Upper lobe of left lung (tissue), 6 donors: ENCODE measurements around the gene MMP1. TPM values are rescaled to one million over a fixed set of nuclear protein-coding genes. Genes with fewer than 3 reads are reported as not detected.

ENCODE experiments used
- ATAC-seq, 2 donors: fragments of 200-7000 bp; cut with Tn5 transposase; one replicate each; pipeline ENCODE4 v1.9.1; 2022; ENCODE audit warnings: mild to moderate bottlenecking in 2 of 2, moderate library complexity in 2 of 2; ENCODE audit not compliant: low FRiP score in 2 of 2
- DNase-seq, 2 donors: peaks; one replicate each; pipeline ENCODE4 v3.0.0-alpha.2; 2019 to 2020
- H3K27ac ChIP-seq, 4 donors: fragments of 200-600 bp; sonication (generic); one replicate each; pipeline ENCODE4 v1.5.1; 2016 to 2019
- H3K27me3 ChIP-seq, 4 donors: fragments of 200-600 bp; sonication (generic); one replicate each; pipeline ENCODE4 v1.5.1; 2017 to 2019
- H3K36me3 ChIP-seq, 4 donors: fragments of 200-600 bp; sonication (generic); one replicate each; pipeline ENCODE4 v1.5.1; 2016 to 2019
- H3K4me1 ChIP-seq, 4 donors: fragments of 200-600 bp; sonication (generic); one replicate each; pipeline ENCODE4 v1.5.1; 2018 to 2019
- H3K4me3 ChIP-seq, 4 donors: fragments of 200-600 bp; sonication (generic); one replicate each; pipeline ENCODE4 v1.5.1; 2017 to 2019; ENCODE audit warnings: mild to moderate bottlenecking in 2 of 4, moderate library complexity in 1 of 4
- H3K9me3 ChIP-seq, 4 donors: fragments of 200-600 bp; sonication (generic); one replicate each; pipeline ENCODE4 v1.5.1; 2018 to 2019
- EP300 ChIP-seq, 4 donors: sonication (generic); formaldehyde crosslinking; IDR thresholded peaks; one replicate each; pipeline ENCODE4 v1.5.1; 2017; ENCODE audit warnings: antibody characterized with exemption in 4 of 4, control low read depth in 2 of 4
- POLR2A ChIP-seq, 4 donors: fragments of 450-650 bp; IDR thresholded peaks; one replicate each; pipeline ENCODE4 v1.5.1; 2016 to 2017; ENCODE audit warnings: antibody characterized with exemption in 4 of 4, mild to moderate bottlenecking in 2 of 4
- POLR2AphosphoS5 ChIP-seq, 2 donors: sonication (generic); formaldehyde crosslinking; IDR thresholded peaks; one replicate each; pipeline ENCODE4 v1.5.1; 2017; ENCODE audit warnings: antibody characterized with exemption in 2 of 2
- WGBS, 2 donors: methylation state at CpG; one replicate each; pipeline ENCODE4 v1.1.5; 2017 to 2018; 5-methylcytosine and 5-hydroxymethylcytosine counted together
- total RNA-seq, 6 donors: library from RNA; depleted of rRNA in 4 of 6; stranded (reverse); fragments of >200 nt in 4 of 6; gene quantifications; one replicate each; pipeline versions ENCODE4 v1.1.0 to v1.2.1, GENCODE V29; 2016 to 2021
- TF ChIP-seq, protein P1 (sequence below), 6 experiments: fragments of 450-650 bp in 4 of 6; fragments of 200-600 bp in 2 of 6; sonication (generic) in 2 of 6; IDR thresholded peaks; one replicate each; pipeline ENCODE4 v1.5.1; 2016 to 2019; ENCODE audit warnings: antibody characterized with exemption in 6 of 6
- donor health status: DM: no; HTN: no; CAD: no; lungs with moderate emphysema.
- donor health status: DM: no; HTN: yes; CAD: no; lungs with severe emphysema.

The MMP1 gene
- total RNA-seq, 6 donors from 2014 or later = 0.29 to 10.7 (median 1.1) TPM; not detected in 2

- Histone ChIP-seq H3K27ac (no peak within 1 kb of the TSS), H3K27me3 (no peaks in the 10 kb centered on the region), H3K4me3 (no peak within 1 kb of the TSS), H3K9me3 (no peaks in the 10 kb centered on the region), H3K4me1 (peaks cover 0 to 8% (median 2%) of the 10 kb centered on the region in 4 donors), H3K36me3 (no peaks in the 10 kb centered on the region)
- ATAC-seq (no peak), DNase-seq (no peak)
- no peak for TF ChIP-seq EP300 (IDR thresholded peaks at IDR 0.05)
- TF ChIP-seq, protein P1, sequence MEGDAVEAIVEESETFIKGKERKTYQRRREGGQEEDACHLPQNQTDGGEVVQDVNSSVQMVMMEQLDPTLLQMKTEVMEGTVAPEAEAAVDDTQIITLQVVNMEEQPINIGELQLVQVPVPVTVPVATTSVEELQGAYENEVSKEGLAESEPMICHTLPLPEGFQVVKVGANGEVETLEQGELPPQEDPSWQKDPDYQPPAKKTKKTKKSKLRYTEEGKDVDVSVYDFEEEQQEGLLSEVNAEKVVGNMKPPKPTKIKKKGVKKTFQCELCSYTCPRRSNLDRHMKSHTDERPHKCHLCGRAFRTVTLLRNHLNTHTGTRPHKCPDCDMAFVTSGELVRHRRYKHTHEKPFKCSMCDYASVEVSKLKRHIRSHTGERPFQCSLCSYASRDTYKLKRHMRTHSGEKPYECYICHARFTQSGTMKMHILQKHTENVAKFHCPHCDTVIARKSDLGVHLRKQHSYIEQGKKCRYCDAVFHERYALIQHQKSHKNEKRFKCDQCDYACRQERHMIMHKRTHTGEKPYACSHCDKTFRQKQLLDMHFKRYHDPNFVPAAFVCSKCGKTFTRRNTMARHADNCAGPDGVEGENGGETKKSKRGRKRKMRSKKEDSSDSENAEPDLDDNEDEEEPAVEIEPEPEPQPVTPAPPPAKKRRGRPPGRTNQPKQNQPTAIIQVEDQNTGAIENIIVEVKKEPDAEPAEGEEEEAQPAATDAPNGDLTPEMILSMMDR (IDR thresholded peaks at IDR 0.05) = peak in 2 of 6 experiments; percentile 11 to 21
- 10 to 22% methylated on average over 2 of the region's 2 CpGs for WGBS, 2 donors
These were observed 17.5 kb downstream of the MMP1 start, which contains the start of gene MMP10 for GRCh38 chr11:102780491-102780918. Gene MMP10 (minus strand): TSS chr11:102780628. CDS start chr11:102780591, 37 bp downstream.

DNA sequence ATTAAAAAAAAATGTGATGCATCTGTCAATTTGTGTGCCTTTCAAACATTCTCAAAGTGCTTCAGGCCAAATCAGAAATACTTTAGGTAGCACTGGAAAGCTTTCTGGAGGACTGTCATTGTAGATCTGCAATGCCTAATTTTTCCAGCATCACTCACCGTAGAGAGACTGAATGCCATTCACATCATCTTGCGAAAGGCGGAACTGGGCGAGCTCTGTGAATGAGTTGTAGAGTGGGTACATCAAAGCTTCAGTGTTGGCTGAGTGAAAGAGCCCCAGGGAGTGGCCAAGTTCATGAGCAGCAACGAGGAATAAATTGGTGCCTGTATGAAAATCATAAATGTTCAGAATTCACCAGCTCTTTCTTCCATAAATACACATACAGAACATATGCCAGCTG lies 21.5 kb downstream of the MMP1 start:
- DNase-seq (no peak), ATAC-seq (peak in 1 of 2 donors; percentile 30)
- Histone ChIP-seq H3K27ac (no peak overlapping the region), H3K4me1 (peaks cover 0 to 8% (median 2%) of the 10 kb centered on the region in 4 donors), H3K9me3 (no peaks in the 10 kb centered on the region), H3K27me3 (no peaks in the 10 kb centered on the region), H3K36me3 (no peaks in the 10 kb centered on the region), H3K4me3 (no peak overlapping the region)
- TF ChIP-seq, protein P1 (IDR thresholded peaks at IDR 0.05) = no peak
- TF ChIP-seq POLR2A (IDR thresholded peaks at IDR 0.05) (no peak), EP300 (IDR thresholded peaks at IDR 0.05) (no peak), POLR2AphosphoS5 (IDR thresholded peaks at IDR 0.05) (no peak)
- WGBS, 2 donors = 76 to 86% methylated on average over 5 of the region's 5 CpGs

DNA sequence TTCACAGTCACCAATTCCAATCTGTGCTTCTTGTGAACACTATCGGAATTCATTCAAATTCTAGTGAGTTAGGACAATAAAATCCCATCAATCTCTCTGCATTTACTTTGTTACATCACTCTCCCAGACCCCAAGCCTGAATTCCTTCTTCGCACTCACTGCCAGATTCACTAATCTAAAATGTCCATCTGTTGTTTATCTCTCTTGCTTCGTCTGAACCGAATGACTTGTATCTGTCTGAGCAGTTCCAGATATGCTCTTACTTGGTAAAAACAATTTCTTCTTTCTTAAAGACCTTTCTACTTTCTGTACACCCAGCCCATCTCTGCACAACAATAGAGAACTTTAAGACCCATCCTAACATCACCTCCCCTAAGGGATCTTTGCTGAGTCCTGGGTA lies 24.6 kb downstream of the MMP1 start:
- H3K4me1 ChIP-seq = no peaks in the 10 kb centered on the region
- DNase-seq (no peak), ATAC-seq (no peak)
- H3K36me3 ChIP-seq = no peaks in the 10 kb centered on the region
- 60 to 61% methylated on average over 4 of the region's 4 CpGs for WGBS, 2 donors
- TF ChIP-seq, protein P1 (IDR thresholded peaks at IDR 0.05) = no peak
- TF ChIP-seq POLR2A (IDR thresholded peaks at IDR 0.05) (no peak), EP300 (IDR thresholded peaks at IDR 0.05) (no peak), POLR2AphosphoS5 (IDR thresholded peaks at IDR 0.05) (no peak)
- no peak overlapping the region for H3K4me3 ChIP-seq
- H3K27me3 ChIP-seq = no peaks in the 10 kb centered on the region
- no peak overlapping the region for H3K27ac ChIP-seq
- no peaks in the 10 kb centered on the region for H3K9me3 ChIP-seq

DNA sequence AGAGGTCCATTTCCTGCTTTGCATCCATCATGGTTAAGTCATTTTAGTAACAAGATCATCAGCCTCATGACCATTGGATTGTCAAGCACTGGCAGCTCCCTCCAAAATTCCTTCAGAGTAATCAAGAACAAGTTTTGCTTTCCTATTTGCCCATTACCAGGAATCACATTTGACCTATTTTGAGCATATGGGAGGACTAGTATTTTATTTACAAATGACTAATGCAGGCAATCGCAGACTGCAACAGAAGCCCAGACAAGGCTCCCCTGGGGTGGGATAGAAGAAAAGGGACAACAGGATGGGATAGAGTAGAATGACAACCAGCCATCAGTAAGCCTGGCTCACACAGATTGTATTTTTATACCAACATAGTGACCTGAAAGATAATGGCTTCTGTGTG lies 26.6 kb downstream of the MMP1 start:
- Histone ChIP-seq H3K4me3 (no peak overlapping the region), H3K36me3 (no peaks in the 10 kb centered on the region), H3K27ac (no peak overlapping the region), H3K4me1 (no peaks in the 10 kb centered on the region), H3K9me3 (no peaks in the 10 kb centered on the region), H3K27me3 (no peaks in the 10 kb centered on the region)
- 50 to 59% methylated on average over 1 of the region's 1 CpG for WGBS, 2 donors
- ATAC-seq (no peak), DNase-seq (no peak)
- no peak for TF ChIP-seq POLR2AphosphoS5 (IDR thresholded peaks at IDR 0.05)
- TF ChIP-seq POLR2A (IDR thresholded peaks at IDR 0.05) = no peak
- TF ChIP-seq, protein P1 (IDR thresholded peaks at IDR 0.05) = no peak
- TF ChIP-seq EP300 (IDR thresholded peaks at IDR 0.05) = no peak

DNA sequence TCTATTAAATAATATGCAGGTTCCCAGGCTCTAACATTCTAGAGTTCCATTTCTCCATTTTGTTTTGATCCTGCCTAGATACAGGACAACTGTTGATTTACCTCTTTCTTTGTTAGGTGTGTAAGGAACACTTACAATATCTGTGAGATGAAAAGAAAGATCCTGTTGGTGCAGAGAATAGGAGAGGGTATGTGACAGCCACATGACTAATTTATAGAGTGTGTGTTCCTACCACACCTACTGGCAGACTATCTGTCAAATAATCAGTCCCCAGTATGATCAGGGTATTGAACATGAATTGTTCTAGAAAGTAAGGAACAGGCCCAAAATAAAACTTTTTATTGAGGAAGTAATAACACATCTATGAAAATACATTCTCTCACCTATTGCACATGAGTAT lies 27.8 kb downstream of the MMP1 start:
- ATAC-seq (no peak), DNase-seq (no peak)
- TF ChIP-seq EP300 (IDR thresholded peaks at IDR 0.05) (no peak), POLR2A (IDR thresholded peaks at IDR 0.05) (no peak), POLR2AphosphoS5 (IDR thresholded peaks at IDR 0.05) (no peak)
- TF ChIP-seq, protein P1 (IDR thresholded peaks at IDR 0.05) = no peak
- no peaks in the 10 kb centered on the region for H3K4me1 ChIP-seq
- no peaks in the 10 kb centered on the region for H3K9me3 ChIP-seq
- no peaks in the 10 kb centered on the region for H3K36me3 ChIP-seq
- H3K4me3 ChIP-seq = no peak overlapping the region
- no peak overlapping the region for H3K27ac ChIP-seq
- no peaks in the 10 kb centered on the region for H3K27me3 ChIP-seq
